NCI-H187 (cell line): ENCODE measurements around the gene CENPC.
"Not testable (repeated sequence)": the region's sequence is repeated elsewhere in the genome, so short reads cannot be mapped to it uniquely, and the experiment has no call there.

Source experiments
- DNase-seq, 2 experiments: peaks; one replicate each; lab custom pipeline; 2025; lab: John Stamatoyannopoulos, UW

The CENPC gene

GRCh38 chr4:67550451-67550850 lies 5.1 kb upstream of the CENPC start:
- no peak for DNase-seq

GRCh38 chr4:67549123-67549522 lies 3.8 kb upstream of the CENPC start:
- DNase-seq, result peak in 1 of 2 experiments; percentile 1

GRCh38 chr4:67546971-67547370 lies 1.7 kb upstream of the CENPC start:
- no peak for DNase-seq

GRCh38 chr4:67546004-67546356 lies 677 bp upstream of the CENPC start:
- no peak for DNase-seq

GRCh38 chr4:67542076-67542475 lies 3.2 kb downstream of the CENPC start:
- no peak for DNase-seq

GRCh38 chr4:67539830-67540229 lies 5.5 kb downstream of the CENPC start:
- no peak for DNase-seq

- no peak for DNase-seq
These were observed 9.9 kb downstream of the CENPC start for GRCh38 chr4:67535280-67535840.

GRCh38 chr4:67533112-67533511 lies 12.2 kb downstream of the CENPC start:
- no peak for DNase-seq

GRCh38 chr4:67532397-67532796 lies 12.9 kb downstream of the CENPC start:
- not testable (repeated sequence) for DNase-seq

GRCh38 chr4:67531379-67531962 lies 13.8 kb downstream of the CENPC start:
- DNase-seq, result no peak

GRCh38 chr4:67524140-67524539 lies 21.2 kb downstream of the CENPC start:
- not testable (repeated sequence) for DNase-seq

GRCh38 chr4:67522851-67523671 lies 22.2 kb downstream of the CENPC start:
- DNase-seq, result no peak

GRCh38 chr4:67522230-67522629 lies 23.1 kb downstream of the CENPC start:
- no peak for DNase-seq

GRCh38 chr4:67521506-67521905 lies 23.8 kb downstream of the CENPC start:
- DNase-seq, result no peak

- no peak for DNase-seq
These were observed 25.2 kb downstream of the CENPC start for GRCh38 chr4:67520141-67520540.

- no peak for DNase-seq
These were observed 32.8 kb downstream of the CENPC start for GRCh38 chr4:67512501-67512900.

- no peak for DNase-seq
These were observed 44.9 kb downstream of the CENPC start for GRCh38 chr4:67500373-67500772.

GRCh38 chr4:67499799-67500198 lies 45.5 kb downstream of the CENPC start:
- no peak for DNase-seq

- DNase-seq, result no peak
These were observed 61.3 kb downstream of the CENPC start for GRCh38 chr4:67483868-67484602.

GRCh38 chr4:67480810-67481209 lies 64.5 kb downstream of the CENPC start:
- no peak for DNase-seq

- no peak for DNase-seq
These were observed 70.1 kb downstream of the CENPC start for GRCh38 chr4:67475155-67475554.

GRCh38 chr4:67470871-67471270 lies 74.4 kb downstream of the CENPC start:
- DNase-seq, result peak in 1 of 2 experiments; percentile 2

GRCh38 chr4:67468830-67469229 lies 76.5 kb downstream of the CENPC start:
- DNase-seq, result no peak
